ENCODE results near the gene FXR1.
"Not testable (repeated sequence)": the region's sequence is repeated elsewhere in the genome, so short reads cannot be mapped to it uniquely, and the experiment has no call there.

DNA sequence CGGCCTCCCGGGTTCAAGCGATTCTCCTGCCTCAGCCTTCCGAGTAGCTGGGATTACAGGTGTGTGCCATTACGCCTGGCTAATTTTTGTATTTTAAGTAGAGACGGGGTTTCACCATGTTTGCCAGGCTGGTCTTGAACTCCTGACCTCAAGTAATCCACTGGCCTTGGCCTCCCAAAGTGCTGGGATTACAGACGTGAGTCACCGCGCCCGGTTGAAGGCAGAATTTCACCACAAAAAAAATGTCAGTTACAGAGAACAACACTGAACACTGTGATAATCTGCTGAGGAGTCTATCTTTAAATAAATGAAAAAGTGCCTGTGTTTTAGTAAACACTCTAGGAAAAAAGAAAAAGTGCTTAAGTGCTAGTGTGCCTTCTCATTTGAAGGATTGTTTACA, 73.9 kb downstream of the FXR1 start:
- not testable (repeated sequence) for TF ChIP-seq POLR2A (IDR thresholded peaks at IDR 0.05)
- TF ChIP-seq, protein P1, sequence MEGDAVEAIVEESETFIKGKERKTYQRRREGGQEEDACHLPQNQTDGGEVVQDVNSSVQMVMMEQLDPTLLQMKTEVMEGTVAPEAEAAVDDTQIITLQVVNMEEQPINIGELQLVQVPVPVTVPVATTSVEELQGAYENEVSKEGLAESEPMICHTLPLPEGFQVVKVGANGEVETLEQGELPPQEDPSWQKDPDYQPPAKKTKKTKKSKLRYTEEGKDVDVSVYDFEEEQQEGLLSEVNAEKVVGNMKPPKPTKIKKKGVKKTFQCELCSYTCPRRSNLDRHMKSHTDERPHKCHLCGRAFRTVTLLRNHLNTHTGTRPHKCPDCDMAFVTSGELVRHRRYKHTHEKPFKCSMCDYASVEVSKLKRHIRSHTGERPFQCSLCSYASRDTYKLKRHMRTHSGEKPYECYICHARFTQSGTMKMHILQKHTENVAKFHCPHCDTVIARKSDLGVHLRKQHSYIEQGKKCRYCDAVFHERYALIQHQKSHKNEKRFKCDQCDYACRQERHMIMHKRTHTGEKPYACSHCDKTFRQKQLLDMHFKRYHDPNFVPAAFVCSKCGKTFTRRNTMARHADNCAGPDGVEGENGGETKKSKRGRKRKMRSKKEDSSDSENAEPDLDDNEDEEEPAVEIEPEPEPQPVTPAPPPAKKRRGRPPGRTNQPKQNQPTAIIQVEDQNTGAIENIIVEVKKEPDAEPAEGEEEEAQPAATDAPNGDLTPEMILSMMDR (IDR thresholded peaks at IDR 0.05) = not testable (repeated sequence)
